GM10248 (cell line): ENCODE results near the gene KIAA1549.
"Not testable (repeated sequence)": the region's sequence is repeated elsewhere in the genome, so short reads cannot be mapped to it uniquely, and the experiment has no call there.

Experiments
- CTCF ChIA-PET: fragments of 300-600 bp; sonication (Branson Sonifier 250); formaldehyde crosslinking; extraction: SDS; loops from one replicate; lab custom pipeline; 2021; ENCODE audit warnings: antibody characterized with exemption; lab: Yijun Ruan, JAX
- POLR2A ChIA-PET: fragments of 350-650 bp; sonication (Branson Sonifier 250); formaldehyde crosslinking; extraction: SDS; loops from one replicate; lab custom pipeline; 2020; ENCODE audit warnings: antibody characterized with exemption; lab: Yijun Ruan, JAX
- DNase-seq: peaks from one replicate; pipeline ENCODE4 v3.0.0; 2012; ENCODE audit errors: extremely low spot score
- CTCF ChIP-seq: IDR thresholded peaks from 2 replicates; pipeline ENCODE4 v1.5.1; 2012; ENCODE audit warnings: mild to moderate bottlenecking, low read depth; ENCODE audit errors: extremely low read depth, missing control alignments, control extremely low read depth

The KIAA1549 gene

DNA sequence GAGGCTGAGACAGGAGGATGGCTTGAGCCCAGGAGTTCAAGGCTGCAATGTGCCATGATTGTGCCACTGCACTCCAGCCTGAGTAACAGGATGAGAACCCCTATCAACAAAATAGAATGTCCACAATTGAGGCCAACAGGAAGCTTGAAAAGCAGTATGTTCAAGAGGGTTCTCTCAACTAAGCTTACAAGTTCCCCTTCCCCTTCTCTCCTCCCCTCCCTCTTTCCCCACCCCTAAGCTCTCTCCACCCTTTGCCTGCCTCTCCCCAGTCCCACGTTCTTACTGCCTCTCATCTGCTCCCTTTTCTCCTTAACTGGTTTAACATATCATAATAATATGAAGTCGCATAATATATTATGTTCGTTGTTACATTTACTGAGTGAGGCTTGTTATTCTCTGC is 35.4 kb downstream of the KIAA1549 start:
- DNase-seq, result no peak
- no peak for TF ChIP-seq CTCF
- ChIA-PET CTCF (interaction anchor here (1.9 kb wide), 1 partner anchor 59 kb away, joined by 5 read pairs; no protein-coding TSS in a partner anchor), POLR2A (no interaction called here)

DNA sequence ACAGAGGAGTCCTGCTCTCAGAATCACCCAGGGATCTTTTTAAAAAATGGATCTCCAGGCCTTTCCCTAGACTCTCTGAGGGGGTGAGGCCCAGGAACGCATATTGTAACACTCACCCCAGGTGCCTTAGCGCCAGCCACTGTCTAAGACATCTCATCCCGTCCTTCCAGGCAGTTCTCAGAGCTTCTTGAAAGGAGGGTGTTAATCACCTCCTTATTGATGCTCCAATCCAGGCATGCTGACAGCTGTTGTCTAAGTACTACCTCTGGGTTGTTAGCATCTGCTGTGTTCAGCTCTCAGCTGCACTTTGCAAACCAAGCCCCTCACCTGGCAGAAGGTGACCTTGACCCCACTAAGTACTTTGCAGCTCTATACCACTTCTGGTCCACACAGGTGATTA is 36.0 kb downstream of the KIAA1549 start:
- DNase-seq, result no peak
- TF ChIP-seq CTCF, result no peak
- CTCF ChIA-PET, result interaction anchor here (1.2 to 1.9 kb wide), 2 partner anchors 15 to 59 kb away, joined by 3 to 5 read pairs; no protein-coding TSS in a partner anchor
- POLR2A ChIA-PET, result no interaction called here

DNA sequence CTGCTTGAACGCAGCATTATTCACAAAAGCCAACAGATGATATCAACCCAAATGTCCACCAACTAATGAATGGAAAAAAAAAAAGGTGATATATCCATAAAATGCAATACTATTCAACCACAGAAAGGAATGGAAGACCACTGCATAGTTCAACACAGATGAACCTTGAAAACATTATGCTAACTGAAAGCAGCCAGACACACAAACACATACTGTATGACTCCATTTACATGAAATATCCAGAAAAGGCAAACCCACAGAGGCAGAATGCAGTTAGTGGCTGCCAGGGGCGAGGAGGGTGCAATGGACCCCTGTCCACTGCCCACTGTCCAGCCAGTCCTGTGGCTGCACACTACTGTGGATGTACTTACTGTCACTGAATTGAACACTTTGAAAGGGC is 36.6 kb downstream of the KIAA1549 start:
- no peak for TF ChIP-seq CTCF
- ChIA-PET CTCF (interaction anchor here (1.2 to 1.9 kb wide), 2 partner anchors 14 to 58 kb away, joined by 3 to 5 read pairs; no protein-coding TSS in a partner anchor), POLR2A (no interaction called here)
- DNase-seq, result no peak

GRCh38 chr7:138943061-138943460 is 38.1 kb downstream of the KIAA1549 start:
- ChIA-PET POLR2A (no interaction called here), CTCF (no interaction called here)
- no peak for DNase-seq
- no peak for TF ChIP-seq CTCF

DNA sequence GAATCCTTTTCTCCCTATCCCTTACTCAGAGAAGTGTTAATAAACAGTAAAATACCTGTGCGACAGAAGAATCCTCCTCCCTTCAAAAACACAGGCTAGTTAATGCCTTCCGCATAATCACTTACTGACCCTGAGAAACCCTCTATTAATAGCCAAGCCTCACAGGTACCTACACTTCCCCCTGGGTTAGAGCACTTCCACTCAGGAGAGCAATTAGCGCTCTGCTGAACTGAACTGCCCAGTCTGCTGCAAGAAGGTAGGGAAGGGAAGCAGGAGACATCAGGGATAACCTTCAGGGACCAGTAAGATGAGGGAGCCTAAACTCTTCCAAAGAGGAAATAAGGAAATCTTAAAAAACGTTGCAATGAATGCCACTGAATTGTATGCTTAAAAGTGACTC is 39.6 kb downstream of the KIAA1549 start:
- ChIA-PET CTCF (no interaction called here), POLR2A (no interaction called here)
- DNase-seq, result no peak
- no peak for TF ChIP-seq CTCF

DNA sequence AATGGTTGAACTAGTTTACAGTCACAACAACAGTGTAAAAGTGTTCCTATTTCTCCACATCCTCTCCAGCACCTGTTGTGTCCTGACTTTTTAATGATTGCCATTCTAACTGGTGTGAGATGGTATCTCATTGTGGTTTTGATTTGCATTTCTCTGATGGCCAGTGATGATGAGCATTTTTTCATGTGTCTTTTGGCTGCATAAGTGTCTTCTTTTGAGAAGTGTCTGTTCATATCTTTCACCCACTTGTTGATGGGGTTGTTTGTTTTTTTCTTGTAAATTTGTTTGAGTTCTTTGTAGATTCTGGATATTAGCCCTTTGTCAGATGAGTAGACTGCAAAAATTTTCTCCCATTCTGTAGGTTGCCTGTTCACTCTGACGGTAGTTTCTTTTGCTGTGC is 40.6 kb downstream of the KIAA1549 start:
- CTCF ChIA-PET, DNase-seq, POLR2A ChIA-PET: not testable (repeated sequence)

- CTCF ChIA-PET, result interaction anchor here (0.9 kb wide), 1 partner anchor 13 kb away, joined by 3 read pairs; no protein-coding TSS in a partner anchor
- TF ChIP-seq CTCF, result no peak
- POLR2A ChIA-PET, result no interaction called here
- DNase-seq, result no peak
Observed at GRCh38 chr7:138937484-138937883, 43.7 kb downstream of the KIAA1549 start.
